Astrocyte (in vitro differentiated cells and primary cell): ENCODE measurements around the gene PTCD3. TPM values are rescaled to one million over a fixed set of nuclear protein-coding genes. Genes with fewer than 3 reads are reported as not detected.

Experiments used
- DNase-seq: peaks from one replicate; pipeline ENCODE4 v3.0.0-alpha.2; 2010; ENCODE audit warnings: low read depth
- FAIRE-seq: peaks from 2 replicates; lab custom pipeline; 2011; peaks lifted over from hg19 to GRCh38; lab: Jason Lieb, UNC
- H2AFZ ChIP-seq: 2 replicates; pipeline ENCODE4 v1.6.0; 2012; ENCODE audit warnings: low read depth, low read length, inconsistent platforms
- H3K27ac ChIP-seq: 2 replicates; pipeline ENCODE4 v1.5.1; 2011; ENCODE audit warnings: low read depth, low read length, inconsistent platforms
- H3K27me3 ChIP-seq: 2 replicates; pipeline ENCODE4 v1.6.0; 2011; ENCODE audit warnings: low read length, inconsistent platforms; ENCODE audit not compliant: insufficient read depth
- H3K36me3 ChIP-seq: 2 replicates; pipeline ENCODE4 v1.5.1; 2011; ENCODE audit warnings: low read length, inconsistent platforms; ENCODE audit not compliant: insufficient read depth
- H3K4me1 ChIP-seq: 2 replicates; pipeline ENCODE4 v1.5.1; 2011; ENCODE audit warnings: low read length, inconsistent platforms; ENCODE audit not compliant: insufficient read depth
- H3K4me2 ChIP-seq: 2 replicates; pipeline ENCODE4 v1.6.0; 2012; ENCODE audit warnings: low read length, inconsistent platforms
- H3K4me3 ChIP-seq: 2 replicates; pipeline ENCODE4 v1.5.1; 2011; ENCODE audit warnings: low read depth, mild to moderate bottlenecking, low read length, inconsistent platforms; ENCODE audit not compliant: insufficient read depth
- H3K79me2 ChIP-seq: 2 replicates; pipeline ENCODE4 v1.6.0; 2012; ENCODE audit warnings: mild to moderate bottlenecking, low read length, inconsistent platforms; ENCODE audit not compliant: insufficient read depth
- H3K9ac ChIP-seq: 2 replicates; pipeline ENCODE4 v1.6.0; 2012; ENCODE audit warnings: mild to moderate bottlenecking, low read length, inconsistent platforms
- H3K9me3 ChIP-seq: 2 replicates; pipeline ENCODE4 v1.5.1; 2012; ENCODE audit warnings: low read depth, mild to moderate bottlenecking, low read length, inconsistent platforms; ENCODE audit not compliant: insufficient read depth
- H4K20me1 ChIP-seq: 2 replicates; pipeline ENCODE4 v1.6.0; 2012; ENCODE audit warnings: low read length, inconsistent platforms; ENCODE audit not compliant: insufficient read depth
- H3K27ac Mint-ChIP-seq: one replicate; pipeline ENCODE4 v1.8.0; 2021; ENCODE audit warnings: mild to moderate bottlenecking, mixed read lengths; ENCODE audit not compliant: unreplicated experiment
- H3K27me3 Mint-ChIP-seq: one replicate; pipeline ENCODE4 v1.8.0; 2021; ENCODE audit warnings: low read depth, mixed read lengths; ENCODE audit not compliant: unreplicated experiment
- H3K36me3 Mint-ChIP-seq: one replicate; pipeline ENCODE4 v1.8.0; 2021; ENCODE audit warnings: low read depth, mixed read lengths; ENCODE audit not compliant: unreplicated experiment
- H3K4me1 Mint-ChIP-seq: one replicate; pipeline ENCODE4 v1.8.0; 2021; ENCODE audit warnings: low read depth, mixed read lengths; ENCODE audit not compliant: unreplicated experiment
- H3K4me3 Mint-ChIP-seq: one replicate; pipeline ENCODE4 v1.8.0; 2021; ENCODE audit warnings: mild to moderate bottlenecking, moderate library complexity, mixed read lengths; ENCODE audit not compliant: unreplicated experiment
- H3K9me3 Mint-ChIP-seq: one replicate; pipeline ENCODE4 v1.8.0; 2021; ENCODE audit warnings: mild to moderate bottlenecking, mixed read lengths; ENCODE audit not compliant: unreplicated experiment
- EZH2 ChIP-seq: IDR thresholded peaks from 2 replicates; pipeline ENCODE4 v1.6.1; 2012; ENCODE audit warnings: mild to moderate bottlenecking, low read length, inconsistent platforms; ENCODE audit not compliant: insufficient read depth
- total RNA-seq: library from RNA; stranded (reverse); gene quantifications from 2 replicates; pipeline ENCODE4 v1.2.1, GENCODE V29; 2021
- TF ChIP-seq, protein P1 (sequence below): IDR thresholded peaks from 2 replicates; pipeline ENCODE4 v1.5.1; 2011; ENCODE audit warnings: low read depth, mild to moderate bottlenecking, inconsistent platforms, low read length, moderate library complexity; ENCODE audit not compliant: insufficient read depth

Gene PTCD3
- total RNA-seq, 1 donor from 2014 or later, result 74.5 TPM

DNA sequence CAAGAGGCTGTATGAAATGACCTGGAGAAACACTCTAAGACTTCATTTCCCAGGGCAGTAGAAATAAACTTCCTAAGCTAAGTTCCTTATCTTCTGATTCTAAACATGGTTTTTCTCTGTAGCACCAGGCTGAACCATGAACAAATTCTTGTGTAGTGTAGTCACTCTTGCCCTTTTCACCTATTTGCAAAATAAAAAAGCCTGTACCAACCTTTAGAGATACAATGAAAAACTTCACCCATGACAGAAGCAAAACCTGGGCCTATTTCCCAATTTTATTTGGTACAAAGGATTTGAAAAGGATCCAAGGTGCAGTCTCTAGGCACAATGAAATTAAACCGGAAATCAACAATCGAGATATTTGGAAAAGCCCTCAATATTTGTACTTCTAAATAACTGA lies 44.0 kb upstream of the PTCD3 start:
- peak; percentile 76 for DNase-seq
- H3K4me3 ChIP-seq, result no peak overlapping the region
- H3K9ac ChIP-seq, result peak overlapping the region; percentile 12
- Mint-ChIP-seq H3K4me1 (peaks cover 24% of the 10 kb centered on the region), H3K36me3 (peaks cover 36% of the 10 kb centered on the region), H3K27ac (peak overlapping the region; percentile 74), H3K27me3 (no peaks in the 10 kb centered on the region), H3K9me3 (peaks cover 8% of the 10 kb centered on the region), H3K4me3 (peak overlapping the region; percentile 12)
- peaks cover 15% of the 10 kb centered on the region for H3K4me1 ChIP-seq
- no peaks in the 10 kb centered on the region for H4K20me1 ChIP-seq
- H2AFZ ChIP-seq, result no peak overlapping the region
- peaks cover 38% of the 10 kb centered on the region for H3K36me3 ChIP-seq
- TF ChIP-seq EZH2, result no peak
- TF ChIP-seq, protein P1, sequence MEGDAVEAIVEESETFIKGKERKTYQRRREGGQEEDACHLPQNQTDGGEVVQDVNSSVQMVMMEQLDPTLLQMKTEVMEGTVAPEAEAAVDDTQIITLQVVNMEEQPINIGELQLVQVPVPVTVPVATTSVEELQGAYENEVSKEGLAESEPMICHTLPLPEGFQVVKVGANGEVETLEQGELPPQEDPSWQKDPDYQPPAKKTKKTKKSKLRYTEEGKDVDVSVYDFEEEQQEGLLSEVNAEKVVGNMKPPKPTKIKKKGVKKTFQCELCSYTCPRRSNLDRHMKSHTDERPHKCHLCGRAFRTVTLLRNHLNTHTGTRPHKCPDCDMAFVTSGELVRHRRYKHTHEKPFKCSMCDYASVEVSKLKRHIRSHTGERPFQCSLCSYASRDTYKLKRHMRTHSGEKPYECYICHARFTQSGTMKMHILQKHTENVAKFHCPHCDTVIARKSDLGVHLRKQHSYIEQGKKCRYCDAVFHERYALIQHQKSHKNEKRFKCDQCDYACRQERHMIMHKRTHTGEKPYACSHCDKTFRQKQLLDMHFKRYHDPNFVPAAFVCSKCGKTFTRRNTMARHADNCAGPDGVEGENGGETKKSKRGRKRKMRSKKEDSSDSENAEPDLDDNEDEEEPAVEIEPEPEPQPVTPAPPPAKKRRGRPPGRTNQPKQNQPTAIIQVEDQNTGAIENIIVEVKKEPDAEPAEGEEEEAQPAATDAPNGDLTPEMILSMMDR, result no peak
- H3K4me2 ChIP-seq, result peak overlapping the region; percentile 59
- no peaks in the 10 kb centered on the region for H3K27me3 ChIP-seq
- H3K27ac ChIP-seq, result peak overlapping the region; percentile 33
- peak; percentile 88 for FAIRE-seq
- peaks cover 10% of the 10 kb centered on the region for H3K79me2 ChIP-seq
- no peaks in the 10 kb centered on the region for H3K9me3 ChIP-seq

DNA sequence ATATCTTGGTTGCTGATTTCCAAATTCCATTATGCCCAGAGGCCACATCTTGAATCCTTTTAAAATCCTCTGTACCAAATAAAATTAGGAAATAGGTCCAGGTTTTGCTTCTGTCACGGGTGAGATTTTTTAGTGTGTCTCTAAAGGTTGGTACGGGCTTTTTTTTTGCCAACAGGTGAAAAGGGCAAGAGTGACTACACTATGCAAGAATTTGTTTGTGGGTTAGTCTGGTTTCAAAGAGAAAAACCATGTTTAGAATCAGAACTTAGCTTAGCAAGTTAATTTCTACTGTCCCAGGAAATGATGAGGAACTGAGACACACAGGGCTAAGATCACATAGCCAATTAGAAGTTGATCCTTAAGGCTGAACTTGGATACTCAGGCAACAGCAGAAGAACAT lies 42.0 kb upstream of the PTCD3 start:
- H3K4me2 ChIP-seq, result peak overlapping the region; percentile 42
- H3K4me1 ChIP-seq, result peaks cover 27% of the 10 kb centered on the region
- H2AFZ ChIP-seq, result no peak overlapping the region
- Mint-ChIP-seq H3K9me3 (peaks cover 8% of the 10 kb centered on the region), H3K4me3 (no peak overlapping the region), H3K4me1 (peaks cover 32% of the 10 kb centered on the region), H3K27ac (peak overlapping the region; percentile 16), H3K27me3 (no peaks in the 10 kb centered on the region), H3K36me3 (peaks cover 36% of the 10 kb centered on the region)
- no peak overlapping the region for H3K9ac ChIP-seq
- no peak overlapping the region for H3K4me3 ChIP-seq
- no peaks in the 10 kb centered on the region for H4K20me1 ChIP-seq
- peaks cover 8% of the 10 kb centered on the region for H3K79me2 ChIP-seq
- peak; percentile 20 for FAIRE-seq
- H3K36me3 ChIP-seq, result peaks cover 40% of the 10 kb centered on the region
- peak; percentile 79 for DNase-seq
- TF ChIP-seq, protein P1, result no peak
- no peak for TF ChIP-seq EZH2
- H3K9me3 ChIP-seq, result no peaks in the 10 kb centered on the region
- peak overlapping the region; percentile 24 for H3K27ac ChIP-seq
- H3K27me3 ChIP-seq, result no peaks in the 10 kb centered on the region

DNA sequence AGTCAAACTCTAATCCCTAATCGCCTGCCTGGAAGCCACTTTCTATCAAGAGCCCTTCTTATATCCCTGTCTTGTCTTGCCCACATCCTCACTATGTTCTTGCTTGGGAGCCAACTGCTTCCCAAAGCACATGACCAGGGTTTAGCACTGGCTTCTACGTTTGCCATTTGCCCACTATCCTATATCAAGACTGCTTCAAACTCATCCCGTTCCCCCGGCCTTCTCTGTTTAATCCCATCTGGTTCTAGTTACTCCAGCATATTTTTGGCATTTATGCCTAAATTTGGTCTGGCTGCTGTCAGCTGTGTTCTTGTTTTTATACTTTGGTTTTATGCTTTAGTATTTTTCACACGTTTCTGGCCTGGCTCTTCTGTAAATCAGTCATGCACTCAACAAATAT lies 40.5 kb upstream of the PTCD3 start:
- Histone ChIP-seq H3K9ac (no peak overlapping the region), H2AFZ (no peak overlapping the region), H3K27me3 (no peaks in the 10 kb centered on the region), H3K4me1 (peaks cover 35% of the 10 kb centered on the region), H3K4me2 (no peak overlapping the region), H3K4me3 (no peak overlapping the region), H3K36me3 (peaks cover 51% of the 10 kb centered on the region), H3K9me3 (no peaks in the 10 kb centered on the region), H4K20me1 (no peaks in the 10 kb centered on the region), H3K27ac (no peak overlapping the region), H3K79me2 (peaks cover 4% of the 10 kb centered on the region)
- H3K36me3 Mint-ChIP-seq, result peaks cover 44% of the 10 kb centered on the region
- DNase-seq, result peak; percentile 27
- no peaks in the 10 kb centered on the region for H3K27me3 Mint-ChIP-seq
- FAIRE-seq, result no peak
- H3K9me3 Mint-ChIP-seq, result peaks cover 8% of the 10 kb centered on the region
- no peak overlapping the region for H3K27ac Mint-ChIP-seq
- no peak overlapping the region for H3K4me3 Mint-ChIP-seq
- H3K4me1 Mint-ChIP-seq, result peaks cover 37% of the 10 kb centered on the region
- no peak for TF ChIP-seq EZH2
- TF ChIP-seq, protein P1, result no peak
